GM21447 (cell line): Measurements from ENCODE around the gene B2M.
"Not testable (repeated sequence)": the region's sequence is repeated elsewhere in the genome, so short reads cannot be mapped to it uniquely, and the experiment has no call there.

Experiments
- ATAC-seq: cut with Tn5 transposase; IDR thresholded peaks from one replicate; pipeline ENCODE4 v1.9.1; 2021; ENCODE audit not compliant: unreplicated experiment

B2M gene

GRCh38 chr15:44711096-44711742 lies at the start of gene B2M, which contains the start of gene PATL2:
TSS of gene B2M (plus strand) at chr15:44711517. CDS start at chr15:44711547, 30 bp downstream.
TSS of gene PATL2 (minus strand) at chr15:44711323. CDS start at chr15:44676490, 34,833 bp downstream.
- peak; percentile 66 for ATAC-seq

DNA sequence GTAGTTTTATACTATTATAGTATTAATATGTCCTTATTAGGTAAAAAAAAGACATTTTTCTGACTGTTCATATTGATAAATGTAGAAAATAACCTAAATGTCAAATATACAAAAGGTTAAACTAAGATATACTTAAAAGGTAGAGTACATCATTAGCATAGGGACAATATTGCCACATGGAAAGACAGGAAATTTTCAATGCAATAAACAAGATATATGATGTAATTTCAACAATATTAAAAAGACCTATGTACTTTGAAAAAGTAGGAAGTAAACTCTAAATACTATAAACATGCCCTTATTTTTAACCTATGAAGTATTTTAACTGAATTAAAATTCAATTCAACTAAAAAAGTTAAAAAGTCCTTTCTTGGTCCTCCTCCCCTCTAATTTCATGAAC lies 49.7 kb upstream of the B2M start:
- ATAC-seq = no peak

DNA sequence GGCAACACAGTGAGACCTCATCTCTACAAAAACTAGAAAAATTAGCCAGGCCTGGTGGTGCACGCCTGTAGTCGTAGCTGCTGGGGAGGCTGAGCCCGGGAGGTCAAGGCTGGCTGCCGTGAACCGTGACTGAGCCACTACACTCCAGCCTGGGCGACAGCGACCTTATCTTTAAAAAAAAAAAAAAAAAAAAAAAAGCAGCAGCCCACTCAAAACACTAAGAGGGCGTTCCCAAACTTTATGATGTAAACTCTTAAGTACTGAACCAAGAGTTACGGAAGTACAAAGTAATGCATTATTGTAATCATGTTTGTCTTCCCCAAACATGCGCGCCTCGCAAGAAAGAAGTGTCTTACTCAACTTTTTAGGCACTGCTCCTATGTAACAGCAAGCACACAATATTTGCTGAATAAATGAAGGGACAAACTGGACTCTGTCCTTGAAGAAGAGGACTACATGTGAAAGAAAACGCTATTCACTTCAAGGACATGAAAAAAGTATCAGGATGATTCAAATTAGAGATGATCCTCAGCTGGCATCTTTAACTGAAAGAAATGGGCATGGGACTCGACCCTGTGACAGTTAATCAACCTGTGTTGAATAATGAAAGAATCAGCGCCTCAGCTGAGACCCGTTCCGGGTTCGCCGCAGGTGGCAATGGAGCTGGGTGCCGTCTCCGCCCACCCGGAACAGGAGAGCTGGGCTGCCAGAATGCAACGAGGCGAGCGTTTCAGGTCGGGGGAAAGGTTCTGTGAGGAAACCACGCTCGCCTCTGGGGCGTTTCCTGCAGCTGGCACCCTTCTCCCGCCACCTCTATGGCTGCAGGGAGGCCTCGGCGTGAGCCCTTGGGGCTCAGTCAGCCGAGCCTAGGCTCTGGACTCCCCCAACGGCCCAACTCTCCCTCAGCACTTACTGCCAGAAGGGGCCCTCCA lies 48.6 kb upstream of the B2M start:
- ATAC-seq = peak; percentile 52

- peak; percentile 71 for ATAC-seq
Observed at GRCh38 chr15:44663410-44664308, 47.7 kb upstream of the B2M start, which contains the start of gene SPG11. TSS of gene SPG11 (minus strand) at chr15:44663662. CDS start at chr15:44663647, 15 bp downstream.

DNA sequence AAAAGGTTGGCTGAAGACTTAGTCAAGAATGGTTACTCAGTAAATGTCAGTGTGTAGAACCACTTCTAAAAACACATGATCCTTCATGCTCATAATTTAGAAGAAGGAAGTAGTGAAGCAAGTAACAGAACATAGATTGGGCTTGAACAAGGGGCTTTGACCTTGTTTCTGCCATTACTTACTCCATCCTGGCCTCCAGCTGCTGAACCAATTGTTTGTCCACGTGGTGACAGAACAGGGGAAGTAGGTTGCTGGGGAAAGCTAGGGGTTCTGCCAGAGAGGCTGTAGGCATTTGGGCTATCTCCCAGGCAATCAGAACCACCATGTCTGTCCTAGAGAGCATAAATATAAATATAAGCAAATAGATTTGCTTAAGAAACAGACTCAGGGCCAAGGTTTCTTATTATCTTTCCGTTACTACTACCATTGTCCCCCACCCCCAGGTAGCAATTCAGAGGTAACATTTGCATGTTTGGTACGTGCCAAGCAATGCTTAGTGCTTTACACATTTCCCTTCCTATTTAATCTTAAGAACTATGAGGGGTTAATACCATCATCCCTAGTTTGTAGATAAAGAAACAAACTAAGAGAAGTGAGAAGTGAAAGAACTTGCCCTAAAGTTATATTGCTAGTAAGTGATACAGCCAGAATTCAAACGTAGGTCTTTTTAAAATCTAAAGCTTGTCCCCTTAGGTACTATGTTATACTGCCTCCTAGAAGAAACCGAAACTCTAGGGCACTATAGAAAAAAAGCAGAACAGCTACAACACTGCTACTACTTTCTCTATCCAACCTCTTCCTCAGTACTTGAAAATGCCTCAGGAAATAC lies 44.9 kb upstream of the B2M start:
- ATAC-seq = peak; percentile 26

GRCh38 chr15:44667039-44667360 lies 44.3 kb upstream of the B2M start:
- ATAC-seq = no peak

GRCh38 chr15:44668921-44669320 lies 42.4 kb upstream of the B2M start:
- no peak for ATAC-seq

DNA sequence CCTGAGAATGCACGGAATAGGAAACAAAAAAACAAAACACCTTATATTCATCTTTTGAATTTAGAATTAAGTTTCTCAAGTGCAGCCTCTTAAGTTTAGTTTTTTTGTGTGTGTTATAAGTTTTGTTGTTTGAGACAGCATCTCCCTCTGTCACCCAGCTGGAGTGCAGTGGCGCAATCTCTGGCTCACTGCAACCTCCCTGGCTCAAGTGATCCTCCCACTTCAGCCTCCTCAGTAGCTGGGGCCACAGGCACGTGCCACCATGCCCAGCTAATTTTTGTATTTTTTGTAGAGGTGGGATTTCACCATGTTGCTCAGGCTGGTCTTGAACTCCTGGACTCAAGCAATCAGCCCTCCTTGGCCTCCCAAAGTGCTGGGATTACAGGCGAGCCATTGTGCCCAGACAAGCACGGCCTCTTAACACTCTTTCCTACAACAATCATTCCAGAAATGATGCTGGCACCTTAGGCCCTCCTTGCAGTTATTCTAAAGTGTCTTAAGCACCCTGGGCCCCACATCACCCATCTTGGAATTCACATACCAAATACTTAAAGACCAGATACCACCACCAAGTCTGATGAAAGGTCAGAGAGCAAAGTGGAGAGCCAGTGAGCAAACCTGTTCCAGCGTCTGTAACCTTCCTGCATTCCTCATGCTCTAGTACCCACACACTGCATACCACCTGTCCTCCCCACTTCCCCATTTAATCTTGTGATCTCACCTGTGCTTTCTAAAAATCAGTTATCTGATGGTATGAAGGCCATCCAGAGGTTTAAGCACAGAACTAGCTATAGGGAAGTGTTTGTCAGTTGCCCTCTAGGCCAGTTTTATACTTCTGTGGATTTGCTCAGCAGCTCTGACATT lies 41.0 kb upstream of the B2M start:
- ATAC-seq = no peak

- ATAC-seq = no peak
Observed at GRCh38 chr15:44673639-44674038, 37.7 kb upstream of the B2M start.

- ATAC-seq = no peak
Observed at GRCh38 chr15:44675911-44676310, 35.4 kb upstream of the B2M start.

DNA sequence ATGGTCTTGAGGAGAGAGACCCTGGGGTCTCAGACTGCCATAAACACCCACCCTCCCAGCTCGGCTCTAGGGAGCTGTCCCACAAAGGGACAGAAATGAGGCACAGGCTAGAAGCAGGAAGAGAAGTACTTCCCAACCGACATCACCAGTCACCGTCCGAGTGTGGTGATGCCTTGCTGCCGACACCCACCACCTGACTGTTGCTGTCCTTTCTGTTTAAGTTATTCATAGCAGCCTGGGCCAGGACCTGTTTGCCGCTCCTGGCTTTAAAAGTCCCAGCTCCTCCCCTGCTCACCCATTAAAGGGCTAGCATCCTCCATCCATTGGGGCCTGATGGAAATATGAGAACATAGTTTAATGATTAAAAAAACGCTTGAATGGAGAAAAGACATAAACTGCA lies 34.6 kb upstream of the B2M start:
- no peak for ATAC-seq

- no peak for ATAC-seq
Observed at GRCh38 chr15:44682211-44682610, 29.1 kb upstream of the B2M start.

DNA sequence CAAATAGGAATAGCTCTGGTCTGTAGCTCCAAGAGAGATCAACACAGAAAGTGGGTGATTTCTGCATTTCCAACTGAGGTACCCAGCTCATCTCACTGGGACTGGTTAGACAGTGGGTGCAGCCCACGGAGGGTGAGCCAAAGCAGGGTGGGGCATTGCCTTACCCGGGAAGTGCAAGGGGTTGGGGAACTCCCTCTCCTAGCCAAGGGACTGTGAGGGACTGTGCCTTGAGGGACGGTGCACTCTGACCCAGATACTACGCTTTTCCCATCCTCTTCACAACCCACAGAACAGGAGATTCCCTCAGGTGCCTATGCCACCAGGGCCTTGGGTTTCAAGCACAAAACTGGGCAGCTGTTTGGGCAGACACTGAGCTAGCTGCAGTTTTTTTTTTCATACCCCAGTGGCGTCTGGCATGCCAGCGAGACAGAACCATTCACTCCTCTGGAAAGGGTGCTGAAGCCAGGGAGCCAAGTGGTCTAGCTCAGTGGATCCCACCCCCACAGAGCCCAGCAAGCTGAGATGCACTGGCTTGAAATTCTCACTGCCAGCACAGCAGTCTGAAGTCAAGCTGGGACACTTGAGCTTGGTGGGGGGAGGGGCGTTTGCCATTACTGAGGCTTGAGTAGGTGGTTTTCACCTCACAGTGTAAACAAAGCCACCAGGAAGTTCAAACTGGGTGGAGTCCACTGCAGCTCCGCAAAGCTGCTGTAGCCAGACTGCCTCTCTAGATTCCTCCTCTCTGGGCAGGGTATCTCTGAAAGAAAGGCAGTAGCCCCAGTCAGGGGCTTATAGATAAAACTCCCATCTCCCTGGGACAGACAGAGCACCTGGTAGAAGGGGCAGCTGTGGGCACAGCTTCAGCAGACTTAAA lies 28.3 kb upstream of the B2M start:
- ATAC-seq = not testable (repeated sequence)

DNA sequence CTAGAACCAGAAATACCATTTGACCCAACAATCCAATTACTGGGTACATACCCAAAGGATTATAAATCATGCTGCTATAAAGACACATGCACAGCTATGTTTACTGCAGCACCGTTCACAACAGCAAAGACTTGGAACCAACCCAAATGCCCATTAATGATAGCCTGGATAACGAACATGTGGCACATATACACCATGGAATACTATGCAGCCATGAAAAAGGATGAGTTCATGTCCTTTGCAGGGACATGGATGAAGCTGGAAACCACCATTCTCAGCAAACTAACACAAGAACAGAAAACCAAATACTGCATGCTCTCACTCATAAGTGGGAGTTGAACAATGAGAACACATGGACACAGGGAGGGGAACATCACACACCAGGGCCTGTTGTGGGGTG lies 22.0 kb upstream of the B2M start:
- not testable (repeated sequence) for ATAC-seq

- not testable (repeated sequence) for ATAC-seq
Observed at GRCh38 chr15:44690245-44690644, 21.1 kb upstream of the B2M start.

DNA sequence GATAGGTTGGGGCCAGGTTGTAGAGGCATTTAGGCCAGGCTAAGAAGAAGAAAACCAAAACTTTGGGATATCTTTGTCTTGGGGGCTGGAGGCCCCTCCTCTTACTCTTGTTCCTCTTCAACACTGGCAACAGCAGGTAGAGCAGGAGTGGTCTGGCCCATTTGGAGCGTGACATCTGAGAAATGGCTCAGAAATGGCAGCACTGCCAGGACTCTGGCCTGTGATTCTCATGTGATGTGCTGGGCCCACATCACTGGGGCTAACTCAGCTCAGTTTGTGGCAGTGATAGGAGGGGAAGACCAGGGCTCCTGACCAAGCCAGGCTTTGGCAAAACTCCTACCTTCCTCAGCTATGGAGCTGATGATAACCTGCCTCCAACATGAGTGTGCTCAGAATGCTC lies 18.7 kb upstream of the B2M start:
- no peak for ATAC-seq

DNA sequence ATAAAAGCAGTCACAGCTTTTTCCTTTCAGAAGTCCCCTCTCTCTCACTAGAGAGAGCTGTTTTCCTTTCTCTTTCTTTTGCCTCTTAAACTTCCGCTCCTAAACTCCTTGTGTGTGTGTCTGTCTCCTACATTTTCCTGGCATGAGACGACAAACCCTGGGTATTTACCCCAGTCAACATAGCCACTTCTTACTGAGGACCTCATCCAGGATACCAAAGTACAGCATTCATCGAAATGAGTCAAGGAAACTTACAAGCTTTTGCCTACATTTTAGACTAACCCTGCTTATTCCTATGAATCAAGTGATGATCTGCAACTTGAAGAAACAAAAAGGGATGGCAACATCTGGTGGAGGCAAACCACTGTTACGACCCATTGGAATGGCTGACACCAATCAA lies 16.9 kb upstream of the B2M start:
- no peak for ATAC-seq

GRCh38 chr15:44695294-44695693 lies 16.0 kb upstream of the B2M start:
- ATAC-seq = no peak
